ENCODE measurements around the gene PREX1. TPM values are rescaled to one million over a fixed set of nuclear protein-coding genes. Genes with fewer than 3 reads are reported as not detected.

PREX1 gene
- total and polyA plus RNA-seq, 2 of the 4 experiments (the other 2 are of a cell fraction) = 0.67 to 0.72 TPM

GRCh38 chr20:48841196-48841874 lies 13.5 kb upstream of the PREX1 start:
- H3K4ac ChIP-seq (ENCODE audit: low read depth, low read length) = peak overlapping the region; percentile 16
- no peak overlapping the region for H2AFZ ChIP-seq (replicated peaks; ENCODE audit: low read length, poor library complexity)
- no peak overlapping the region; the same call in 1 of the 2 replicates for H4K91ac ChIP-seq (ENCODE audit: insufficient read depth, low read depth, low read length)
- 0 out of 2 replicates have a peak, but pooled peaks cover 4% of the 10 kb centered on the region for H3K9me1 ChIP-seq (ENCODE audit: insufficient read depth, low read length)
- H2BK20ac ChIP-seq (ENCODE audit: low read depth, low read length) = peak overlapping the region; percentile 75; the same call in 1 of the 2 replicates
- H3K4me1 ChIP-seq (ENCODE audit: control insufficient read depth, insufficient read depth, low read length) = peaks cover 3% of the 10 kb centered on the region
- no peak overlapping the region for H3K27ac ChIP-seq (ENCODE audit: insufficient read depth, low read length)
- H3K56ac ChIP-seq (ENCODE audit: extremely low read depth, insufficient read depth, low read length) = no peak overlapping the region
- BruUV-seq (replicated peaks) = no TSS peak
- H3K36me3 ChIP-seq (ENCODE audit: control insufficient read depth, insufficient read depth, low read length) = no peaks in the 10 kb centered on the region
- peak; percentile 16; the same call in 1 of the 2 replicates for ATAC-seq (ENCODE audit: low read depth)
- no peak overlapping the region for H2BK5ac ChIP-seq (ENCODE audit: low read depth, low read length, poor library complexity, severe bottlenecking)
- ChIA-PET CTCF (no interaction called here), POLR2A (ENCODE audit: unreplicated experiment) (no interaction called here)
- H3K79me1 ChIP-seq (ENCODE audit: low read depth in 1 of 2, low read length in 2 of 2) = no peaks in the 10 kb centered on the region
- no peak overlapping the region for H3K9ac ChIP-seq (ENCODE audit: low read depth, low read length)
- H3K4me3 ChIP-seq (ENCODE audit: insufficient read depth, low read depth, low read length) = no peak overlapping the region
- in situ Hi-C loops (cut with MboI; ENCODE audit: low sequenced_read_pairs) (no loop called here), intact Hi-C loops (cut with micrococcal nuclease) (loop anchor here (5.0 kb wide), 1 partner anchor 56 kb away; no protein-coding TSS in a partner anchor), dilution Hi-C loops (cut with HindIII; ENCODE audit: low sequenced_read_pairs, unreplicated experiment) (no loop called here)
- H4K5ac ChIP-seq (ENCODE audit: low read depth, low read length) = no peak overlapping the region
- no peaks in the 10 kb centered on the region for H4K20me1 ChIP-seq (ENCODE audit: insufficient read depth, low read length)
- TF ChIP-seq CHD1 (IDR thresholded peaks at IDR 0.05; ENCODE audit: low read depth, low read length) (no peak), MAZ (IDR thresholded peaks at IDR 0.05; ENCODE audit: borderline replicate concordance, low read depth, low read length) (no peak), RCOR1 (IDR thresholded peaks at IDR 0.05; ENCODE audit: insufficient replicate concordance, low read length) (no peak), CEBPB (IDR thresholded peaks at IDR 0.05; ENCODE audit: low read depth, low read length) (no peak), NFE2L2 (IDR thresholded peaks at IDR 0.05; ENCODE audit: low read depth, low read length) (no peak)
- H3K4me2 ChIP-seq (ENCODE audit: low read depth, low read length) = peak overlapping the region; percentile 5; the same call in 1 of the 2 replicates
- WGBS, 2 experiments (ENCODE audit: extremely low coverage in 2 of 2, insufficient read length in 1 of 2) = no CpG with 5 or more reads among the region's 7 CpGs
- H2BK120ac ChIP-seq (ENCODE audit: low read depth, low read length) = peak overlapping the region; percentile 53; the same call in 1 of the 2 replicates
- no peak overlapping the region; the same call in 1 of the 2 replicates for H2AK5ac ChIP-seq (ENCODE audit: low read depth, low read length)
- H3K27me3 ChIP-seq (ENCODE audit: control insufficient read depth, insufficient read depth, low read length) = peaks cover 4% of the 10 kb centered on the region
- no peak overlapping the region for H4K8ac ChIP-seq (ENCODE audit: low read depth in 2 of 2, low read length in 2 of 2)
- H3K14ac ChIP-seq (replicated peaks; ENCODE audit: low read depth, low read length) = no peak overlapping the region
- H2BK15ac ChIP-seq (ENCODE audit: low read depth, low read length) = peak overlapping the region; percentile 28; the same call in 1 of the 3 replicates
- no peak overlapping the region for H3K23ac ChIP-seq (ENCODE audit: low read depth, low read length)
- H3K18ac ChIP-seq (ENCODE audit: low read depth, low read length) = no peak overlapping the region
- no peak overlapping the region for H2AK9ac ChIP-seq (replicated peaks; ENCODE audit: low read depth, low read length, poor library complexity)
- H3K9me3 ChIP-seq (ENCODE audit: control insufficient read depth, insufficient read depth, low read length) = no peaks in the 10 kb centered on the region
- DNase-seq = no peak
